ENCODE measurements around the gene SLC22A16. TPM values are rescaled to one million over a fixed set of nuclear protein-coding genes. Genes with fewer than 3 reads are reported as not detected.

SLC22A16 gene
- total and polyA plus RNA-seq, 2 experiments from 2014 or later: not detected

GRCh38 chr6:110481081-110481480 is 4.7 kb upstream of the SLC22A16 start:
- Histone ChIP-seq H3K9me3 (ENCODE audit: low read depth) (no peaks in the 10 kb centered on the region), H3K4me1 (ENCODE audit: insufficient read depth) (no peaks in the 10 kb centered on the region), H3K4me3 (no peak overlapping the region), H3K4me2 (no peak overlapping the region), H3K9me2 (replicated peaks; ENCODE audit: insufficient read depth) (no peaks in the 10 kb centered on the region), H4K20me1 (ENCODE audit: insufficient read depth, poor library complexity, severe bottlenecking) (no peaks in the 10 kb centered on the region), H3K79me2 (no peaks in the 10 kb centered on the region), H3K27ac (no peak overlapping the region), H3K36me3 (replicated peaks; ENCODE audit: insufficient read depth, low read depth) (no peaks in the 10 kb centered on the region), H3K27me3 (no peaks in the 10 kb centered on the region), H2AFZ (no peak overlapping the region)
- no peak for DNase-seq (ENCODE audit: low spot score)
- TF ChIP-seq CTCF (IDR thresholded peaks at IDR 0.05; ENCODE audit: poor library complexity) (no peak), EZH2 (IDR thresholded peaks at IDR 0.05; ENCODE audit: borderline replicate concordance) (no peak), EZH2phosphoT487 (IDR thresholded peaks at IDR 0.05; ENCODE audit: low read depth, severe bottlenecking, unreplicated experiment) (no peak)

- Histone ChIP-seq H2AFZ (no peak overlapping the region), H3K4me1 (ENCODE audit: insufficient read depth) (no peaks in the 10 kb centered on the region), H3K36me3 (replicated peaks; ENCODE audit: insufficient read depth, low read depth) (no peaks in the 10 kb centered on the region), H3K79me2 (no peaks in the 10 kb centered on the region), H3K9me3 (ENCODE audit: low read depth) (no peaks in the 10 kb centered on the region), H3K4me2 (no peak overlapping the region), H4K20me1 (ENCODE audit: insufficient read depth, poor library complexity, severe bottlenecking) (no peaks in the 10 kb centered on the region), H3K9me2 (replicated peaks; ENCODE audit: insufficient read depth) (no peaks in the 10 kb centered on the region), H3K27me3 (no peaks in the 10 kb centered on the region), H3K27ac (no peak overlapping the region), H3K4me3 (no peak overlapping the region)
- no peak for DNase-seq (ENCODE audit: low spot score)
- 91% methylated on average over 10 of the region's 10 CpGs for WGBS (ENCODE audit: low lambda C conversion rate, missing lambda C conversion rate)
- TF ChIP-seq EZH2phosphoT487 (IDR thresholded peaks at IDR 0.05; ENCODE audit: low read depth, severe bottlenecking, unreplicated experiment) (no peak), CTCF (IDR thresholded peaks at IDR 0.05; ENCODE audit: poor library complexity) (no peak), EZH2 (IDR thresholded peaks at IDR 0.05; ENCODE audit: borderline replicate concordance) (no peak)
Observed at GRCh38 chr6:110475066-110475653, 1.3 kb downstream of the SLC22A16 start.

GRCh38 chr6:110474500-110474899 is 1.9 kb downstream of the SLC22A16 start:
- Histone ChIP-seq H3K27ac (no peak overlapping the region), H3K4me1 (ENCODE audit: insufficient read depth) (no peaks in the 10 kb centered on the region), H3K4me3 (no peak overlapping the region), H3K4me2 (no peak overlapping the region), H3K9me2 (replicated peaks; ENCODE audit: insufficient read depth) (no peaks in the 10 kb centered on the region), H3K9me3 (ENCODE audit: low read depth) (no peaks in the 10 kb centered on the region), H3K27me3 (no peaks in the 10 kb centered on the region), H4K20me1 (ENCODE audit: insufficient read depth, poor library complexity, severe bottlenecking) (no peaks in the 10 kb centered on the region), H2AFZ (no peak overlapping the region), H3K36me3 (replicated peaks; ENCODE audit: insufficient read depth, low read depth) (no peaks in the 10 kb centered on the region), H3K79me2 (no peaks in the 10 kb centered on the region)
- DNase-seq (ENCODE audit: low spot score): no peak
- no peak for TF ChIP-seq EZH2phosphoT487 (IDR thresholded peaks at IDR 0.05; ENCODE audit: low read depth, severe bottlenecking, unreplicated experiment)
- no peak for TF ChIP-seq CTCF (IDR thresholded peaks at IDR 0.05; ENCODE audit: poor library complexity)
- TF ChIP-seq EZH2 (IDR thresholded peaks at IDR 0.05; ENCODE audit: borderline replicate concordance): no peak
- WGBS (ENCODE audit: low lambda C conversion rate, missing lambda C conversion rate): 95% methylated on average over 4 of the region's 4 CpGs

GRCh38 chr6:110472739-110473138 is 3.7 kb downstream of the SLC22A16 start:
- TF ChIP-seq CTCF (IDR thresholded peaks at IDR 0.05; ENCODE audit: poor library complexity) (no peak), EZH2 (IDR thresholded peaks at IDR 0.05; ENCODE audit: borderline replicate concordance) (no peak), EZH2phosphoT487 (IDR thresholded peaks at IDR 0.05; ENCODE audit: low read depth, severe bottlenecking, unreplicated experiment) (no peak)
- H3K9me2 ChIP-seq (replicated peaks; ENCODE audit: insufficient read depth): no peaks in the 10 kb centered on the region
- no peak overlapping the region for H3K4me3 ChIP-seq
- no peak overlapping the region for H3K4me2 ChIP-seq
- no peaks in the 10 kb centered on the region for H3K36me3 ChIP-seq (replicated peaks; ENCODE audit: insufficient read depth, low read depth)
- H3K27me3 ChIP-seq: no peaks in the 10 kb centered on the region
- 94% methylated on average over 4 of the region's 4 CpGs for WGBS (ENCODE audit: low lambda C conversion rate, missing lambda C conversion rate)
- H3K79me2 ChIP-seq: no peaks in the 10 kb centered on the region
- H2AFZ ChIP-seq: no peak overlapping the region
- H3K27ac ChIP-seq: no peak overlapping the region
- H3K9me3 ChIP-seq (ENCODE audit: low read depth): no peaks in the 10 kb centered on the region
- no peaks in the 10 kb centered on the region for H3K4me1 ChIP-seq (ENCODE audit: insufficient read depth)
- no peaks in the 10 kb centered on the region for H4K20me1 ChIP-seq (ENCODE audit: insufficient read depth, poor library complexity, severe bottlenecking)
- no peak for DNase-seq (ENCODE audit: low spot score)
